ENCODE data around the gene EXTL1. TPM values are rescaled to one million over a fixed set of nuclear protein-coding genes. Genes with fewer than 3 reads are reported as not detected.

Gene EXTL1
- total RNA-seq, 1 donor from 2014 or later: not detected

- FAIRE-seq (no peak), DNase-seq (ENCODE audit: low read depth) (no peak)
- Histone ChIP-seq H3K27me3 (ENCODE audit: control insufficient read depth, insufficient read depth, low read length) (no peaks in the 10 kb centered on the region), H3K4me3 (ENCODE audit: low read depth, low read length) (no peak overlapping the region), H3K36me3 (ENCODE audit: control insufficient read depth, insufficient read depth, low read length) (no peaks in the 10 kb centered on the region)
- no peak for TF ChIP-seq CTCF (IDR thresholded peaks at IDR 0.05; ENCODE audit: insufficient read depth, low read length, severe bottlenecking)
Measured at GRCh38 chr1:26003756-26004155, 17.8 kb upstream of the EXTL1 start.

GRCh38 chr1:26005434-26006105, 16.0 kb upstream of the EXTL1 start:
- no peak for DNase-seq (ENCODE audit: low read depth)
- FAIRE-seq: no peak
- TF ChIP-seq CTCF (IDR thresholded peaks at IDR 0.05; ENCODE audit: insufficient read depth, low read length, severe bottlenecking): no peak
- no peak overlapping the region for H3K4me3 ChIP-seq (ENCODE audit: low read depth, low read length)
- no peaks in the 10 kb centered on the region for H3K36me3 ChIP-seq (ENCODE audit: control insufficient read depth, insufficient read depth, low read length)
- H3K27me3 ChIP-seq (ENCODE audit: control insufficient read depth, insufficient read depth, low read length): no peaks in the 10 kb centered on the region

GRCh38 chr1:26006710-26007109, 14.9 kb upstream of the EXTL1 start:
- no peak for DNase-seq (ENCODE audit: low read depth)
- no peak for TF ChIP-seq CTCF (IDR thresholded peaks at IDR 0.05; ENCODE audit: insufficient read depth, low read length, severe bottlenecking)
- no peak for FAIRE-seq
- Histone ChIP-seq H3K27me3 (ENCODE audit: control insufficient read depth, insufficient read depth, low read length) (no peaks in the 10 kb centered on the region), H3K4me3 (ENCODE audit: low read depth, low read length) (no peak overlapping the region), H3K36me3 (ENCODE audit: control insufficient read depth, insufficient read depth, low read length) (no peaks in the 10 kb centered on the region)

GRCh38 chr1:26009796-26010447, 11.7 kb upstream of the EXTL1 start:
- Histone ChIP-seq H3K36me3 (ENCODE audit: control insufficient read depth, insufficient read depth, low read length) (no peaks in the 10 kb centered on the region), H3K27me3 (ENCODE audit: control insufficient read depth, insufficient read depth, low read length) (no peaks in the 10 kb centered on the region), H3K4me3 (ENCODE audit: low read depth, low read length) (no peak overlapping the region)
- no peak for TF ChIP-seq CTCF (IDR thresholded peaks at IDR 0.05; ENCODE audit: insufficient read depth, low read length, severe bottlenecking)
- FAIRE-seq (no peak), DNase-seq (ENCODE audit: low read depth) (no peak)

GRCh38 chr1:26010825-26011224, 10.8 kb upstream of the EXTL1 start:
- no peak for DNase-seq (ENCODE audit: low read depth)

More at GRCh38 chr1:26010825-26011224, 10.8 kb upstream of the EXTL1 start:
- no peak for FAIRE-seq
- no peak for TF ChIP-seq CTCF (IDR thresholded peaks at IDR 0.05; ENCODE audit: insufficient read depth, low read length, severe bottlenecking)
- no peak overlapping the region for H3K4me3 ChIP-seq (ENCODE audit: low read depth, low read length)
- H3K36me3 ChIP-seq (ENCODE audit: control insufficient read depth, insufficient read depth, low read length): no peaks in the 10 kb centered on the region
- H3K27me3 ChIP-seq (ENCODE audit: control insufficient read depth, insufficient read depth, low read length): no peaks in the 10 kb centered on the region

All from bronchial epithelial cell (primary cell).